ENCODE measurements around the gene MYLK. TPM values are rescaled to one million over a fixed set of nuclear protein-coding genes. Genes with fewer than 3 reads are reported as not detected.

The MYLK gene
- total and polyA plus RNA-seq, 10 of the 15 experiments (the other 5 are each of a cell fraction or from before 2014, with no cell fraction given) = 0.04 to 1.6 (median 0.42) TPM; not detected in 1

- in situ Hi-C loops (cut with MboI) = no loop called here
- no peak for FAIRE-seq
- no peaks in the 10 kb centered on the region for H3K27me3 ChIP-seq (replicated peaks in 1 of 2; ENCODE audit: control insufficient read depth in 2 of 2, insufficient read depth in 2 of 2, low read length in 1 of 2)
Measured at GRCh38 chr3:123759871-123760270, 124.3 kb downstream of the MYLK start.

More at GRCh38 chr3:123759871-123760270, 124.3 kb downstream of the MYLK start:
- no peak overlapping the region for H3K27ac ChIP-seq (ENCODE audit: control insufficient read depth, insufficient read depth)
- intact Hi-C loops (cut with micrococcal nuclease; ENCODE audit: unreplicated experiment) = no loop called here
- H3K79me2 ChIP-seq (ENCODE audit: control insufficient read depth, insufficient read depth, low read length) = no peaks in the 10 kb centered on the region
- no peak overlapping the region for H3K9ac ChIP-seq (ENCODE audit: control insufficient read depth, insufficient read depth, low read length)
- H3K4me2 ChIP-seq (ENCODE audit: control insufficient read depth, insufficient read depth) = no peak overlapping the region
- no peak for TF ChIP-seq GABPA (IDR thresholded peaks at IDR 0.05; ENCODE audit: low read depth)
- no peak for TF ChIP-seq IKZF1 (conservative IDR thresholded peaks at IDR 0.05)
- TF ChIP-seq HDAC2 (IDR thresholded peaks at IDR 0.05) = no peak
- TF ChIP-seq MYB (IDR thresholded peaks at IDR 0.05; ENCODE audit: borderline replicate concordance, low read depth, low read length) = no peak
- no peak for TF ChIP-seq SMC3 (IDR thresholded peaks at IDR 0.05; ENCODE audit: borderline replicate concordance, low read length)
- TF ChIP-seq EED (IDR thresholded peaks at IDR 0.05; ENCODE audit: low read depth) = no peak
- no peak for TF ChIP-seq JUNB (IDR thresholded peaks at IDR 0.05)
- no peak for TF ChIP-seq MYC (IDR thresholded peaks at IDR 0.05; ENCODE audit: insufficient read depth, insufficient read length, insufficient replicate concordance, low read length, severe bottlenecking)
- no peak for TF ChIP-seq ATF2 (IDR thresholded peaks at IDR 0.05; ENCODE audit: low read length)
- no peak for TF ChIP-seq BCLAF1 (IDR thresholded peaks at IDR 0.05)
- no peak for TF ChIP-seq PBX3 (IDR thresholded peaks at IDR 0.05; ENCODE audit: insufficient replicate concordance, low read depth, low read length)
- TF ChIP-seq RAD51 (IDR thresholded peaks at IDR 0.05) = no peak
- no peaks in the 10 kb centered on the region; the same call in 1 of the 2 replicates for H3K4me1 ChIP-seq (ENCODE audit: control insufficient read depth, insufficient read depth, low read length)
- POLR2A ChIA-PET = no interaction called here
- H2AFZ ChIP-seq (ENCODE audit: control insufficient read depth, low read depth, low read length) = no peak overlapping the region
- H4K20me1 ChIP-seq (ENCODE audit: control insufficient read depth, insufficient read depth) = no peaks in the 10 kb centered on the region
- RAD21 ChIA-PET (ENCODE audit: unreplicated experiment) = no interaction called here
- WGBS (ENCODE audit: insufficient coverage, insufficient replicate concordance, low lambda C conversion rate, missing lambda C conversion rate) = 67% methylated on average over 4 of the region's 4 CpGs
- no peaks in the 10 kb centered on the region for H3K9me3 ChIP-seq (replicated peaks; ENCODE audit: control insufficient read depth, insufficient read depth, low read length)
- no peaks in the 10 kb centered on the region for H3K36me3 ChIP-seq (ENCODE audit: control insufficient read depth in 2 of 2, insufficient read depth in 2 of 2, low read length in 1 of 2)
- DNase-seq (ENCODE audit: low read depth, low spot score) = no peak
- CTCF ChIA-PET = interaction anchor here (1.0 kb wide), 1 partner anchor 19 kb away, joined by 3 read pairs; no protein-coding TSS in a partner anchor
- SMC1A ChIA-PET (ENCODE audit: uncharacterized antibody, unreplicated experiment) = no interaction called here
- no TSS peak for BruUV-seq (replicated peaks)
- no peak overlapping the region for H3K4me3 ChIP-seq
- no peak for ATAC-seq
